Karpas-422 (cell line): ENCODE results near the gene DNAJA4. TPM values are rescaled to one million over a fixed set of nuclear protein-coding genes. Genes with fewer than 3 reads are reported as not detected.
A peak's percentile ranks its signal among the peaks of the same experiment; 100 is the strongest.

Experiments used
- DNase-seq: peaks from one replicate; pipeline ENCODE4 v3.0.0-alpha.2; 2015
- H2AFZ ChIP-seq: fragments of 200-600 bp; sonication (generic); 2 replicates; pipeline ENCODE4 v1.6.1; 2014; ENCODE audit warnings: antibody characterized with exemption, low read length, mixed read lengths
- H3K27ac ChIP-seq: fragments of 200-600 bp; sonication (generic); 2 replicates; pipeline ENCODE4 v1.5.1; 2014; ENCODE audit warnings: mild to moderate bottlenecking, low read length, moderate library complexity
- H3K27me3 ChIP-seq: fragments of 200-600 bp; sonication (generic); 2 replicates; pipeline ENCODE4 v1.6.1; 2014; ENCODE audit warnings: low read length, mixed read lengths
- H3K36me3 ChIP-seq: fragments of 200-600 bp; sonication (generic); 2 replicates; pipeline ENCODE4 v1.6.1; 2014; ENCODE audit warnings: low read length, mixed read lengths; ENCODE audit not compliant: insufficient read depth
- H3K4me1 ChIP-seq: fragments of 200-600 bp; sonication (generic); 2 replicates; pipeline ENCODE4 v1.6.1; 2014; ENCODE audit warnings: mild to moderate bottlenecking, low read length, mixed read lengths
- H3K4me2 ChIP-seq: fragments of 200-600 bp; sonication (generic); 2 replicates; pipeline ENCODE4 v1.6.1; 2014; ENCODE audit warnings: low read length, low read depth, mild to moderate bottlenecking; ENCODE audit not compliant: poor library complexity, severe bottlenecking
- H3K4me3 ChIP-seq: fragments of 200-600 bp; sonication (generic); 2 replicates; pipeline ENCODE4 v1.5.1; 2014; ENCODE audit warnings: mild to moderate bottlenecking, antibody characterized with exemption, low read length, mixed read lengths
- H3K79me2 ChIP-seq: fragments of 200-600 bp; sonication (generic); 2 replicates; pipeline ENCODE4 v1.6.1; 2014; ENCODE audit warnings: mild to moderate bottlenecking, low read length, mixed read lengths
- H3K9ac ChIP-seq: fragments of 200-600 bp; sonication (generic); 2 replicates; pipeline ENCODE4 v1.6.0; 2014; ENCODE audit warnings: low read length
- H3K9me2 ChIP-seq: fragments of 200-600 bp; sonication (generic), shearing (Covaris generic); replicated peaks from 2 replicates; pipeline ENCODE4 v1.6.0; 2014; ENCODE audit warnings: mild to moderate bottlenecking, low read length, moderate library complexity; ENCODE audit not compliant: insufficient read depth
- H3K9me3 ChIP-seq: fragments of 300-700, 200-600 bp; sonication (generic); 2 replicates; pipeline ENCODE4 v1.6.1; 2014; ENCODE audit warnings: low read length, mixed read lengths
- H4K20me1 ChIP-seq: fragments of 200-600 bp; sonication (generic); 2 replicates; pipeline ENCODE4 v1.6.1; 2014; ENCODE audit warnings: mild to moderate bottlenecking, antibody characterized with exemption, low read length, low read depth; ENCODE audit not compliant: insufficient read depth
- total RNA-seq: library from RNA; depleted of rRNA; stranded (reverse); fragments of >200 nt; shearing (Covaris generic); gene quantifications from 2 replicates; pipeline ENCODE4 v1.2.3, GENCODE V29; 2014; ENCODE audit warnings: low replicate concordance

The DNAJA4 gene
- total RNA-seq, 1 experiment from 2014 or later, result not detected

DNA sequence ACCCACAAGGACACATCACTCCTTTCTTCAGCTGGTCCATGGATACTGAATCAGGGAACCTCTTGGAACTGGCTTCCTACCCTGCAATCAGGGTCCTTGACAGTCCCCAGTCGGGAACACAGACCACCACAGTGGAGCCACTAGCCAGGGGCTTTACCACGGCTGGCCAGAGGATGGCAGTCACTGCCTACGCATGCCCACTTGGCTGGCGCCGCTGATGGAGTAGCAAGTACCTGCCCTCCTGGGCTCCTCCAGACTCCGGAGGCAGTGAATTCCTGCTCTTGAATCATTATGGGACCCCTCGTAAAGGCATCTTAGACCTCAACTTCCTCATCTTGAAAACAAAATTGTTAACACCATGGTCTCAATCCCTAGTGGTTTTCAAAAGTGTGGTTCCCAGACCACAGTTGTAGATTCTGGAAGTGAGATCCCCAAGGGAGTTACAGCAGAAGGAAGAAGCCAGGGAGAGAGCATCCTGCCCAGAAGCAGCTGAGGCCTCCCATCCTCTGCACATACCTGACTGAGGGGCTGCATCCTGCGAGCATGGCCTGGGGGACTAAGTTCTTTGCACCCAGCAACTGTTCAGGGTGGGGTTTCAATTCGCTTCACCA lies 44.2 kb downstream of the DNAJA4 start:
- no peak overlapping the region for H3K27ac ChIP-seq
- H3K4me3 ChIP-seq, result no peak overlapping the region
- H3K4me1 ChIP-seq, result peaks cover 3% of the 10 kb centered on the region
- H3K9me3 ChIP-seq, result no peaks in the 10 kb centered on the region
- DNase-seq, result peak; percentile 88
- no peaks in the 10 kb centered on the region for H3K9me2 ChIP-seq
- no peaks in the 10 kb centered on the region for H3K36me3 ChIP-seq
- H4K20me1 ChIP-seq, result no peaks in the 10 kb centered on the region
- H2AFZ ChIP-seq, result no peak overlapping the region
- H3K27me3 ChIP-seq, result no peaks in the 10 kb centered on the region
- H3K9ac ChIP-seq, result no peak overlapping the region
- H3K79me2 ChIP-seq, result no peaks in the 10 kb centered on the region
- peak overlapping the region; percentile 29 for H3K4me2 ChIP-seq

DNA sequence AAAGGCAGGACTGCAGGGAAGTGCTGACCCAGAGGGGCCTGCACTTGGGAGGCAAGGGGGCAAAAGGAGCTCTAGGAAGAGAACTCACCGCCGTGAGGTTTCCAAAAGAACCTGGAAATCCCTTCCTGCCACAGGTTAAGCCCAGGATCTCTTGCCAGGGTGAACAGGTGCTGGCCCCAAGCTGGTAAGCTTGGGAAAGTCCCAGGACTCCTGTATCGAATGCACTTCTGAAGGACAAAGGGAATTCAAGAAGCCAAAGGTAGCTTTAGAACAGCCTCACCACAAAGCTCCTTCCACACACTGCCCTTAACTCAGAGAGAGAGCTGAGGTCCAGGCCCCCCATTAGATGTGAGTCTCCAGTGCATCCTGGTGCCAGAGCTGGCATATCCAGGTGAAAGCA lies 46.9 kb downstream of the DNAJA4 start:
- no peak for DNase-seq
- no peaks in the 10 kb centered on the region for H3K9me3 ChIP-seq
- H3K36me3 ChIP-seq, result no peaks in the 10 kb centered on the region
- no peak overlapping the region for H2AFZ ChIP-seq
- H3K9ac ChIP-seq, result no peak overlapping the region
- H3K79me2 ChIP-seq, result no peaks in the 10 kb centered on the region
- H3K4me1 ChIP-seq, result peaks cover 3% of the 10 kb centered on the region
- no peaks in the 10 kb centered on the region for H4K20me1 ChIP-seq
- H3K27me3 ChIP-seq, result no peaks in the 10 kb centered on the region
- H3K4me3 ChIP-seq, result no peak overlapping the region
- H3K9me2 ChIP-seq, result no peaks in the 10 kb centered on the region
- no peak overlapping the region for H3K27ac ChIP-seq
- no peak overlapping the region for H3K4me2 ChIP-seq

GRCh38 chr15:78312536-78312935 lies 48.2 kb downstream of the DNAJA4 start:
- H3K27me3 ChIP-seq, result no peaks in the 10 kb centered on the region
- H3K9ac ChIP-seq, result no peak overlapping the region
- H3K4me3 ChIP-seq, result no peak overlapping the region
- H4K20me1 ChIP-seq, result no peaks in the 10 kb centered on the region
- H3K9me3 ChIP-seq, result no peaks in the 10 kb centered on the region
- no peaks in the 10 kb centered on the region for H3K36me3 ChIP-seq
- peaks cover 3% of the 10 kb centered on the region for H3K4me1 ChIP-seq
- no peak overlapping the region for H2AFZ ChIP-seq
- H3K79me2 ChIP-seq, result no peaks in the 10 kb centered on the region
- DNase-seq, result no peak
- H3K4me2 ChIP-seq, result no peak overlapping the region
- no peak overlapping the region for H3K27ac ChIP-seq
- H3K9me2 ChIP-seq, result no peaks in the 10 kb centered on the region

- H4K20me1 ChIP-seq, result no peaks in the 10 kb centered on the region
- no peak overlapping the region for H3K4me2 ChIP-seq
- DNase-seq, result no peak
- no peak overlapping the region for H3K4me3 ChIP-seq
- H3K9ac ChIP-seq, result no peak overlapping the region
- peaks cover 3% of the 10 kb centered on the region for H3K4me1 ChIP-seq
- no peaks in the 10 kb centered on the region for H3K79me2 ChIP-seq
- H3K27me3 ChIP-seq, result no peaks in the 10 kb centered on the region
- no peak overlapping the region for H2AFZ ChIP-seq
- H3K36me3 ChIP-seq, result no peaks in the 10 kb centered on the region
- H3K9me2 ChIP-seq, result no peaks in the 10 kb centered on the region
- H3K27ac ChIP-seq, result no peak overlapping the region
- H3K9me3 ChIP-seq, result no peaks in the 10 kb centered on the region
Measured at GRCh38 chr15:78312957-78313356, 48.6 kb downstream of the DNAJA4 start.

DNA sequence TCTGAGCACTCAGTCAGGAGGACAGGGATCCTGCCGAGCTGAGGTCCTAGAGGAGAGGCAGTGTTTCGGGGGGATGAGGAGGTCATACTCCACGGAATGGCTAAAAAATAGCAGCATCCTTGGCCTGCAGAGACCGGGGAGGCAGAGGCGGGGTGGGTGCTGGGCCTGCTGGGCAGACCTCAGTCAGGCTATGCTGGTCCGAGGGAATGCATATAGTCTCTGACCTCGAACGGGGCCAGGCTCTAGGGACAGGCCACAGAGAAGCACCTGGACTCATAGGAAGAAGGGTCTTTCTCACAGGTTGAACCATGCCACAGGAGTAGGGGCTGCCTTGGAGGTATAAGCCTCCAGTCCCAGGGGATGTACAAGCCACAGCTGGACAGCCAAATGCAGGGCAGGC lies 49.0 kb downstream of the DNAJA4 start:
- Histone ChIP-seq H4K20me1 (no peaks in the 10 kb centered on the region), H2AFZ (no peak overlapping the region), H3K4me1 (peaks cover 3% of the 10 kb centered on the region), H3K79me2 (no peaks in the 10 kb centered on the region), H3K27ac (no peak overlapping the region), H3K4me3 (no peak overlapping the region), H3K9ac (no peak overlapping the region), H3K4me2 (no peak overlapping the region), H3K36me3 (no peaks in the 10 kb centered on the region), H3K9me2 (no peaks in the 10 kb centered on the region), H3K27me3 (no peaks in the 10 kb centered on the region), H3K9me3 (no peaks in the 10 kb centered on the region)
- DNase-seq, result no peak

- no peak overlapping the region for H3K9ac ChIP-seq
Measured at GRCh38 chr15:78314181-78314581, 49.8 kb downstream of the DNAJA4 start.

GRCh38 chr15:78315686-78316282 lies 51.4 kb downstream of the DNAJA4 start:
- Histone ChIP-seq H3K4me2 (no peak overlapping the region), H2AFZ (no peak overlapping the region), H3K79me2 (no peaks in the 10 kb centered on the region), H3K9me2 (no peaks in the 10 kb centered on the region), H3K4me1 (no peaks in the 10 kb centered on the region), H3K27me3 (no peaks in the 10 kb centered on the region), H3K9ac (no peak overlapping the region), H3K36me3 (no peaks in the 10 kb centered on the region), H4K20me1 (no peaks in the 10 kb centered on the region), H3K27ac (no peak overlapping the region), H3K4me3 (no peak overlapping the region), H3K9me3 (no peaks in the 10 kb centered on the region)
- peak; percentile 74 for DNase-seq

More at GRCh38 chr15:78314181-78314581, 49.8 kb downstream of the DNAJA4 start:
- H3K27me3 ChIP-seq, result no peaks in the 10 kb centered on the region
- no peak overlapping the region for H3K4me2 ChIP-seq
- H3K36me3 ChIP-seq, result no peaks in the 10 kb centered on the region
- H3K4me1 ChIP-seq, result no peaks in the 10 kb centered on the region
- DNase-seq, result no peak
- H3K27ac ChIP-seq, result no peak overlapping the region
- no peaks in the 10 kb centered on the region for H3K9me3 ChIP-seq
- no peaks in the 10 kb centered on the region for H4K20me1 ChIP-seq
- no peak overlapping the region for H3K4me3 ChIP-seq
- no peak overlapping the region for H2AFZ ChIP-seq
- no peaks in the 10 kb centered on the region for H3K9me2 ChIP-seq
- H3K79me2 ChIP-seq, result no peaks in the 10 kb centered on the region

- Histone ChIP-seq H3K27me3 (no peaks in the 10 kb centered on the region), H2AFZ (no peak overlapping the region), H3K4me3 (no peak overlapping the region), H3K4me2 (no peak overlapping the region), H3K9ac (no peak overlapping the region), H3K36me3 (no peaks in the 10 kb centered on the region), H3K9me3 (no peaks in the 10 kb centered on the region), H3K27ac (no peak overlapping the region), H4K20me1 (no peaks in the 10 kb centered on the region), H3K4me1 (no peaks in the 10 kb centered on the region), H3K9me2 (no peaks in the 10 kb centered on the region), H3K79me2 (no peaks in the 10 kb centered on the region)
- no peak for DNase-seq
Measured at GRCh38 chr15:78316283-78317083, 52.1 kb downstream of the DNAJA4 start.
